ENCODE results near the gene CHI3L2.

Gene CHI3L2

DNA sequence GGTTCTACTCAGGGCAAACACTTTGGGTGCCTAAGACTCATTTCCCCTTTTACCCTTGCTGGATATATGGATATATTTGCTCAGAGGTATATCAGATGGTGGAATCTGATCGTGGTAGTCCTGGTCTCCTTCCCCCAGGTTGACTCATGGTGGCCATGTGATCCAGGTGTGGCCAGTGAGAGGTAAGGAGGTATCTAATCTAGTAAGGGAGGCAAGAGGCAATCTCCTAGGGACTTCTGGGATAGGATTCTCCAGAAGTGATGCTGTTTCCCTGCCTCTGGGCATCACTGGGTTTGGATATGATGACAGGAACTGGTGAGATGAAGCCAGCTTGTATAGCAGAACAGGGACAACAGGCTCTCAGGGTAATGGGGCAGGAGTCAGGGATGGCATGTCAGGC is 18.6 kb upstream of the CHI3L2 start:
- no peak overlapping the region for H3K4me3 ChIP-seq (replicated peaks; ENCODE audit: low read depth, low read length)
- TF ChIP-seq, protein P1, sequence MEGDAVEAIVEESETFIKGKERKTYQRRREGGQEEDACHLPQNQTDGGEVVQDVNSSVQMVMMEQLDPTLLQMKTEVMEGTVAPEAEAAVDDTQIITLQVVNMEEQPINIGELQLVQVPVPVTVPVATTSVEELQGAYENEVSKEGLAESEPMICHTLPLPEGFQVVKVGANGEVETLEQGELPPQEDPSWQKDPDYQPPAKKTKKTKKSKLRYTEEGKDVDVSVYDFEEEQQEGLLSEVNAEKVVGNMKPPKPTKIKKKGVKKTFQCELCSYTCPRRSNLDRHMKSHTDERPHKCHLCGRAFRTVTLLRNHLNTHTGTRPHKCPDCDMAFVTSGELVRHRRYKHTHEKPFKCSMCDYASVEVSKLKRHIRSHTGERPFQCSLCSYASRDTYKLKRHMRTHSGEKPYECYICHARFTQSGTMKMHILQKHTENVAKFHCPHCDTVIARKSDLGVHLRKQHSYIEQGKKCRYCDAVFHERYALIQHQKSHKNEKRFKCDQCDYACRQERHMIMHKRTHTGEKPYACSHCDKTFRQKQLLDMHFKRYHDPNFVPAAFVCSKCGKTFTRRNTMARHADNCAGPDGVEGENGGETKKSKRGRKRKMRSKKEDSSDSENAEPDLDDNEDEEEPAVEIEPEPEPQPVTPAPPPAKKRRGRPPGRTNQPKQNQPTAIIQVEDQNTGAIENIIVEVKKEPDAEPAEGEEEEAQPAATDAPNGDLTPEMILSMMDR (IDR thresholded peaks at IDR 0.05; ENCODE audit: low read depth, low read length, missing control alignments) = no peak
- no peak for DNase-seq (ENCODE audit: extremely low read depth, low read depth)

DNA sequence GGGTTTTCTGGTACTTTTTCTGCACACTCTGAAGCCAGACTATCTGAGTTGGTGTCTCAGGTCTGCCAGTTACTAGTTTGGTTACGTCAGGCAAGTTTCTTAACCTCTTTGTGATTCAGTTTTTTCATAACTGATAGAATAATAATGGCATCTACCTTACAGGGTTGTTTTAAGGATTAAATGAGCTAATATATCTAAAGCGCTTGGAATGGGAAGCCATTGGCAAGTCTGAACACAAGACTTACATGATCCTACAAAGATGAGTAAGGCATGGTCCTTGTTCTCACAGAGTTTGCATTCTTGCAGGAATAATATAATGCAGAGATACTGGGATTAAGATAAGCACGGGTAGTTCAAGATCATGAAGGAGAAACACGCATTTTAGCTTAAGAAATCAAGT is 17.9 kb upstream of the CHI3L2 start:
- DNase-seq (ENCODE audit: extremely low read depth, low read depth) = no peak
- TF ChIP-seq, protein P1 (IDR thresholded peaks at IDR 0.05; ENCODE audit: low read depth, low read length, missing control alignments) = no peak
- no peak overlapping the region for H3K4me3 ChIP-seq (replicated peaks; ENCODE audit: low read depth, low read length)

DNA sequence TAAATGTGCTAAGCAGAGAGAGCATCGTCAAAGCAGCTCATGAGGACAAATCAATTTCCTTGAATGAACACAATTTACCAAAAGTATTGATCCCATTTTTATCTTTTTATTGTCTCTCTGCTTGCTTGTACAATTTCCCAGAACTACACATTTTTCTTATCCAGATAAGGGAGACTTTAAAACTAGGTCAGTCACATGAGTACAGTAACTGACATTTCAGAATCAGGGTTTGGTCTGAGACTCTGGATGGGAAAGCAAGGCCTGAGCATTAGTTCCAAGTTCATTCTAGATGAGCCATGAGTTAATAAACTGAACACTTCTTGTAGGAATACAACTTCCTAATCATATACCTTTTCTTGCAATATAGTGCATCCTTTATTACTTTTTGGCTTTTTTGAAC is 15.6 kb upstream of the CHI3L2 start:
- DNase-seq (ENCODE audit: extremely low read depth, low read depth) = no peak
- H3K4me3 ChIP-seq (replicated peaks; ENCODE audit: low read depth, low read length) = no peak overlapping the region
- TF ChIP-seq, protein P1 (IDR thresholded peaks at IDR 0.05; ENCODE audit: low read depth, low read length, missing control alignments) = no peak

DNA sequence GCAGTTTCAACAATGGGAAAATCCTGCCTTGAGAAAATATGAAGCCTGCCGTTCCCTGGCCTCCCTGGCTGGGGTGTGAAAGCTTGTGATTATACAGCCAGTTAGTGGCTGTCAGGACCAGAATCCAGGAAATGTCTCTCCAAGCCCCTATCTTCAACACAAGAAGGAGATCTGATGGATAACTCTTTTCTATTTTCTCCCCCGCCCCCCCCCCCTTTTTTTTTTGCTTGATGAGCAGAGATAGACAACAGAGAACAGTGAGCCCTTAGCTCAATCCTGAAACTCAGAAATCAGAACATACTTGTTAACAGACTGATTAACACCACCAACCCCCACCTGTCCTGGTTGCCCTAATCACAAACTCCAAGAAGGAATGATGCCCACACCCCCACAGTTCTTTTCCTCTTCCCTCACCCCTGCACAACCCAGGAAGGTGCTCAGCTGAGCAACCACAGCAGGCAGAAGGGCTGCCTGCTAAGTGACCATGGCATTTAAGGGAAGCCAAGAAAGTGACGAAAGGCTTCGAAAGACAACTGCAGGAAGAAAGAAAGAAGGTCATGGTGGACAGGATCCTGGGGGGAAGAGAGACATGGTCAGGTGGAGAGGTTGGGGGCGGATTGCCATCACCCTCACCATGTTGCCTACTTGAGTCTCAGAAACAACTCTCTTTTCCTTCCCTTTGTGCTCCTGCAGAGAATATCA is 14.7 kb upstream of the CHI3L2 start:
- no peak for DNase-seq (ENCODE audit: extremely low read depth, low read depth)
- no peak overlapping the region for H3K4me3 ChIP-seq (replicated peaks; ENCODE audit: low read depth, low read length)
- TF ChIP-seq, protein P1 (IDR thresholded peaks at IDR 0.05; ENCODE audit: low read depth, low read length, missing control alignments) = no peak

- no peak overlapping the region for H3K4me3 ChIP-seq (replicated peaks; ENCODE audit: low read depth, low read length)
- DNase-seq (ENCODE audit: extremely low read depth, low read depth) = no peak
- TF ChIP-seq, protein P1 (IDR thresholded peaks at IDR 0.05; ENCODE audit: low read depth, low read length, missing control alignments) = no peak
Observed at GRCh38 chr1:111213412-111213811, 14.1 kb upstream of the CHI3L2 start.

- H3K4me3 ChIP-seq (replicated peaks; ENCODE audit: low read depth, low read length) = no peak overlapping the region
- TF ChIP-seq, protein P1 (IDR thresholded peaks at IDR 0.05; ENCODE audit: low read depth, low read length, missing control alignments) = no peak
- peak; percentile 38 for DNase-seq (ENCODE audit: extremely low read depth, low read depth)
Observed at GRCh38 chr1:111214074-111214801, 13.3 kb upstream of the CHI3L2 start.
